A549 (cell line): Measurements from ENCODE around the gene ARHGEF10L. TPM values are rescaled to one million over a fixed set of nuclear protein-coding genes. Genes with fewer than 3 reads are reported as not detected.

ENCODE experiments used
- ATAC-seq, 2 experiments: fragments of 200-7000 bp in 1 of 2; fragments of >200 bp in 1 of 2; cut with Nextera tagmentation in 1 of 2; cut with Tn5 transposase in 1 of 2; 3 replicates each; pipeline versions ENCODE4 v1.8.0 to v1.9.1; 2018 to 2020; ENCODE audit warnings: mild to moderate bottlenecking in 1 of 2, moderate library complexity in 1 of 2
- CTCF ChIA-PET: fragments of 300-600 bp; sonication (Branson Sonifier 250); formaldehyde crosslinking; extraction: SDS; loops from one replicate; lab custom pipeline; 2021; ENCODE audit warnings: antibody characterized with exemption, inconsistent platforms; lab: Yijun Ruan, JAX
- POLR2A ChIA-PET: fragments of 350-600 bp; formaldehyde crosslinking; extraction: SDS; loops from one replicate; lab custom pipeline; 2021; ENCODE audit warnings: antibody characterized with exemption, inconsistent platforms; lab: Yijun Ruan, JAX
- DNase-seq, 2 experiments: peaks; one replicate each; pipeline versions ENCODE4 v3.0.0 to v3.0.0-alpha.2; 2011 to 2016; ENCODE audit warnings: low read depth in 1 of 2, low spot score in 1 of 2
- FAIRE-seq: peaks from 2 replicates; lab custom pipeline; 2011; peaks lifted over from hg19 to GRCh38; lab: Jason Lieb, UNC
- H3K27ac ChIP-seq, 2 experiments: fragments of >200 bp; sonication (Bioruptor Twin); formaldehyde crosslinking; 3 replicates each; pipeline ENCODE4 v1.5.1; 2016 to 2017
- H3K4me1 ChIP-seq: fragments of >200 bp; sonication (Bioruptor Twin); formaldehyde crosslinking; 3 replicates; pipeline ENCODE4 v1.6.1; 2016
- H3K4me2 ChIP-seq: fragments of >200 bp; sonication (Bioruptor Twin); formaldehyde crosslinking; 3 replicates; pipeline ENCODE4 v1.6.1; 2016
- H3K4me3 ChIP-seq: fragments of >200 bp; sonication (Bioruptor Twin); formaldehyde crosslinking; 3 replicates; pipeline ENCODE4 v1.5.1; 2016
- H3K9me3 ChIP-seq: fragments of >200 bp; sonication (Bioruptor Twin); formaldehyde crosslinking; 3 replicates; pipeline ENCODE4 v1.6.1; 2016
- CEBPB ChIP-seq, 2 experiments: fragments of >200 bp in 1 of 2; sonication (Bioruptor Twin) in 1 of 2; formaldehyde crosslinking in 1 of 2; IDR thresholded peaks; 2 replicates each; pipeline ENCODE4 v1.6.1; 2012 to 2016
- ELK1 ChIP-seq: fragments of 150-350 bp; IDR thresholded peaks from 2 replicates; pipeline ENCODE4 v1.6.1; 2014; ENCODE audit warnings: low read depth, mild to moderate bottlenecking, low read length
- MAFK ChIP-seq: fragments of 450-650 bp; IDR thresholded peaks from 2 replicates; pipeline ENCODE4 v1.6.1; 2014; ENCODE audit not compliant: partially characterized antibody
- RNF2 ChIP-seq: fragments of 200-600 bp; sonication (generic); IDR thresholded peaks from 2 replicates; pipeline ENCODE4 v1.6.1; 2016; ENCODE audit warnings: low read depth, mild to moderate bottlenecking, antibody characterized with exemption, moderate library complexity, borderline replicate concordance
- ZNF302 ChIP-seq: fragments of 250-450 bp; sonication (Bioruptor Pico); IDR thresholded peaks from 2 replicates; pipeline ENCODE4 v1.9.0; 2021; ENCODE audit warnings: inconsistent platforms, mild to moderate bottlenecking, moderate library complexity
- WGBS: methylation state at CpG from one replicate; pipeline ENCODE4 v1.1.6; 2017; ENCODE audit errors: missing lambda C conversion rate; 5-methylcytosine and 5-hydroxymethylcytosine counted together
- polyA plus RNA-seq, 4 experiments: library from polyadenylated mRNA; depleted of rRNA in 3 of 4; stranded (reverse); fragments of >200 nt; fragmentation: RNase III in 1 of 4; extraction: RNeasy Plus Mini Kit Qiagen cat#74134 plus additional on column Dnase treatment in 1 of 4; gene quantifications; 2 replicates in 3 of 4; 3 replicates in 1 of 4; pipeline ENCODE4 v1.2.3, GENCODE V29; 2011 to 2017

ARHGEF10L gene
- polyA plus RNA-seq, 2 of the 4 experiments (the other 2 are of a cell fraction): 3.5 to 5.2 TPM

DNA sequence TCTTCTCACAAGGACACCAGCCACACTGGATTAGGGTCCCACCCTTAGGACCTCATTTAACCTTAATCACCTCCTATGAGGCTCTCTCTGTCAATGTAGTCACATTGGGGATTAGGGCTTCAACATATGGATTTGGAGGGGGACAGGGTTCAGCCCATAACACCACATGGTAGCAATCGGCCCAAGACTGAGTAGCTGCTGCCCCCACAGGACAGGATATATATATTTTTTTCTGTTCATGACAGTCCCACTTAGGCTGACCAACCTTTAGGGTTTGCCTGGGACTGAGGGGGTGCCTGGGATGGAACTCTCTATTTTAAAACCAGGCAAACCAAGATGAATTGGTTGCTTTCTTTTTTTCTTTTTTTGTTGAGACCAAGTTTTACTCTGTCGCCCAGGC, 207.4 kb downstream of the ARHGEF10L start:
- DNase-seq (no peak), FAIRE-seq (no peak), ATAC-seq (no peak)
- no peak for TF ChIP-seq ELK1
- no peak for TF ChIP-seq MAFK
- no peak for TF ChIP-seq ZNF302 (CRISPR knock-in tag)
- no peak for TF ChIP-seq CEBPB (IDR thresholded peaks at IDR 0.05)
- TF ChIP-seq RNF2: no peak
- 52% methylated on average over 2 of the region's 2 CpGs for WGBS
- no peak overlapping the region for H3K4me3 ChIP-seq
- no peaks in the 10 kb centered on the region for H3K9me3 ChIP-seq
- H3K27ac ChIP-seq: no peak overlapping the region
- H3K4me1 ChIP-seq: no peaks in the 10 kb centered on the region
- ChIA-PET POLR2A (no interaction called here), CTCF (no interaction called here)
- H3K4me2 ChIP-seq: no peak overlapping the region

Other genes with a start within 250 kb of the ARHGEF10L start
- gene PADI4, start 231.5 kb upstream of the ARHGEF10L start, polyA plus RNA-seq (2011; rRNA removed): not detected in 2 replicates
- not detected in 3 replicates for gene PADI4, start 231.5 kb upstream of the ARHGEF10L start, polyA plus RNA-seq (2017; fragmentation: RNase III; extraction: RNeasy Plus Mini Kit Qiagen cat#74134 plus additional on column Dnase treatment)
- gene PADI6, start 167.5 kb upstream of the ARHGEF10L start, polyA plus RNA-seq (2011; rRNA removed): not detected in 2 replicates
- gene PADI6, start 167.5 kb upstream of the ARHGEF10L start, polyA plus RNA-seq (2017; fragmentation: RNase III; extraction: RNeasy Plus Mini Kit Qiagen cat#74134 plus additional on column Dnase treatment): not detected in 3 replicates
- 58.3 and 60.9 TPM in 2 replicates for gene RCC2, start 100.0 kb upstream of the ARHGEF10L start, polyA plus RNA-seq (2011; rRNA removed)
- 82.5 to 90.0 TPM (median 84.7 TPM) in 3 replicates for gene RCC2, start 100.0 kb upstream of the ARHGEF10L start, polyA plus RNA-seq (2017; fragmentation: RNase III; extraction: RNeasy Plus Mini Kit Qiagen cat#74134 plus additional on column Dnase treatment)
- 0.30 and 0.34 TPM in 2 replicates for gene ACTL8, start 215.6 kb downstream of the ARHGEF10L start, polyA plus RNA-seq (2011; rRNA removed)
- 1.0 to 1.5 TPM (median 1.3 TPM) in 3 replicates for gene ACTL8, start 215.6 kb downstream of the ARHGEF10L start, polyA plus RNA-seq (2017; fragmentation: RNase III; extraction: RNeasy Plus Mini Kit Qiagen cat#74134 plus additional on column Dnase treatment)